ENCODE measurements around the gene TTC27. TPM values are rescaled to one million over a fixed set of nuclear protein-coding genes. Genes with fewer than 3 reads are reported as not detected.

The TTC27 gene
- polyA plus RNA-seq, 1 donor from 2014 or later = 16.0 TPM

- Mint-ChIP-seq H3K27me3 (no peaks in the 10 kb centered on the region), H3K36me3 (peaks cover 36% of the 10 kb centered on the region), H3K9me3 (no peaks in the 10 kb centered on the region), H3K4me3 (no peak overlapping the region), H3K4me1 (peaks cover 0 to 4% (median 0%) of the 10 kb centered on the region in 3 donors), H3K27ac (no peak overlapping the region)
Observed at GRCh38 chr2:32810909-32811495, 183.2 kb downstream of the TTC27 start.

GRCh38 chr2:32811696-32812095, 183.8 kb downstream of the TTC27 start:
- Mint-ChIP-seq H3K9me3 (no peaks in the 10 kb centered on the region), H3K4me1 (peaks cover 0 to 4% (median 0%) of the 10 kb centered on the region in 3 donors), H3K4me3 (no peak overlapping the region), H3K27me3 (no peaks in the 10 kb centered on the region), H3K36me3 (peaks cover 36% of the 10 kb centered on the region), H3K27ac (no peak overlapping the region)

- no peak overlapping the region for H3K4me3 Mint-ChIP-seq
- H3K4me1 Mint-ChIP-seq = peaks cover 0 to 4% (median 0%) of the 10 kb centered on the region in 3 donors
- H3K27me3 Mint-ChIP-seq = no peaks in the 10 kb centered on the region
- H3K27ac Mint-ChIP-seq = peak overlapping the region in 1 of 3 donors; percentile 76
- peaks cover 37% of the 10 kb centered on the region for H3K36me3 Mint-ChIP-seq
- no peaks in the 10 kb centered on the region for H3K9me3 Mint-ChIP-seq
Observed at GRCh38 chr2:32812316-32812715, 184.5 kb downstream of the TTC27 start.

- Mint-ChIP-seq H3K4me3 (no peak overlapping the region), H3K4me1 (no peaks in the 10 kb centered on the region), H3K27ac (no peak overlapping the region), H3K36me3 (peaks cover 11% of the 10 kb centered on the region), H3K27me3 (no peaks in the 10 kb centered on the region), H3K9me3 (no peaks in the 10 kb centered on the region)
Observed at GRCh38 chr2:32820088-32820487, 192.2 kb downstream of the TTC27 start.

GRCh38 chr2:32820701-32821100, 192.9 kb downstream of the TTC27 start:
- H3K9me3 Mint-ChIP-seq = no peaks in the 10 kb centered on the region
- peaks cover 11% of the 10 kb centered on the region for H3K36me3 Mint-ChIP-seq
- H3K27me3 Mint-ChIP-seq = no peaks in the 10 kb centered on the region
- H3K27ac Mint-ChIP-seq = no peak overlapping the region
- no peak overlapping the region for H3K4me3 Mint-ChIP-seq
- peaks cover 0 to 1% (median 0%) of the 10 kb centered on the region in 3 donors for H3K4me1 Mint-ChIP-seq

GRCh38 chr2:32824070-32824809, 196.4 kb downstream of the TTC27 start:
- peaks cover 0 to 7% (median 2%) of the 10 kb centered on the region in 3 donors for H3K9me3 Mint-ChIP-seq
- H3K27me3 Mint-ChIP-seq = no peaks in the 10 kb centered on the region
- H3K4me3 Mint-ChIP-seq = no peak overlapping the region
- H3K4me1 Mint-ChIP-seq = peaks cover 0 to 6% (median 0%) of the 10 kb centered on the region in 3 donors
- H3K27ac Mint-ChIP-seq = no peak overlapping the region
- H3K36me3 Mint-ChIP-seq = peaks cover 7% of the 10 kb centered on the region

GRCh38 chr2:32825291-32825712, 197.5 kb downstream of the TTC27 start:
- Mint-ChIP-seq H3K27me3 (no peaks in the 10 kb centered on the region), H3K4me1 (peaks cover 0 to 6% (median 0%) of the 10 kb centered on the region in 3 donors), H3K27ac (no peak overlapping the region), H3K4me3 (no peak overlapping the region), H3K9me3 (peaks cover 0 to 13% (median 2%) of the 10 kb centered on the region in 3 donors), H3K36me3 (peaks cover 7% of the 10 kb centered on the region)

GRCh38 chr2:32830196-32830595, 202.3 kb downstream of the TTC27 start:
- H3K9me3 Mint-ChIP-seq = peaks cover 0 to 13% (median 2%) of the 10 kb centered on the region in 3 donors
- no peak overlapping the region for H3K27ac Mint-ChIP-seq
- peaks cover 9 to 14% (median 9%) of the 10 kb centered on the region in 3 donors for H3K4me1 Mint-ChIP-seq
- peaks cover 3% of the 10 kb centered on the region for H3K36me3 Mint-ChIP-seq
- H3K4me3 Mint-ChIP-seq = no peak overlapping the region
- H3K27me3 Mint-ChIP-seq = no peaks in the 10 kb centered on the region

- peaks cover 0 to 13% (median 3%) of the 10 kb centered on the region in 3 donors for H3K9me3 Mint-ChIP-seq
- no peak overlapping the region for H3K27ac Mint-ChIP-seq
- H3K27me3 Mint-ChIP-seq = no peaks in the 10 kb centered on the region
- H3K4me1 Mint-ChIP-seq = peaks cover 13 to 25% (median 16%) of the 10 kb centered on the region in 3 donors
- H3K4me3 Mint-ChIP-seq = no peak overlapping the region
- H3K36me3 Mint-ChIP-seq = peaks cover 1% of the 10 kb centered on the region
Observed at GRCh38 chr2:32832821-32833220, 205.0 kb downstream of the TTC27 start.

GRCh38 chr2:32833709-32834108, 205.9 kb downstream of the TTC27 start:
- Mint-ChIP-seq H3K36me3 (peaks cover 1% of the 10 kb centered on the region), H3K4me3 (no peak overlapping the region), H3K4me1 (peaks cover 15 to 25% (median 20%) of the 10 kb centered on the region in 3 donors), H3K27me3 (no peaks in the 10 kb centered on the region), H3K27ac (no peak overlapping the region), H3K9me3 (peaks cover 0 to 10% (median 1%) of the 10 kb centered on the region in 3 donors)

- H3K27me3 Mint-ChIP-seq = no peaks in the 10 kb centered on the region
- H3K4me3 Mint-ChIP-seq = peak overlapping the region in 3 of 4 donors; percentile 10 to 65 (median 23)
- H3K27ac Mint-ChIP-seq = peak overlapping the region in 1 of 3 donors; percentile 90
- H3K9me3 Mint-ChIP-seq = peaks cover 0 to 1% (median 0%) of the 10 kb centered on the region in 3 donors
- H3K4me1 Mint-ChIP-seq = peaks cover 15 to 25% (median 22%) of the 10 kb centered on the region in 3 donors
- no peaks in the 10 kb centered on the region for H3K36me3 Mint-ChIP-seq
Observed at GRCh38 chr2:32835148-32835547, 207.3 kb downstream of the TTC27 start.

GRCh38 chr2:32836933-32837332, 209.1 kb downstream of the TTC27 start:
- no peaks in the 10 kb centered on the region for H3K27me3 Mint-ChIP-seq
- H3K27ac Mint-ChIP-seq = peak overlapping the region in 1 of 3 donors; percentile 49
- no peaks in the 10 kb centered on the region for H3K36me3 Mint-ChIP-seq
- peaks cover 0 to 1% (median 0%) of the 10 kb centered on the region in 3 donors for H3K9me3 Mint-ChIP-seq
- H3K4me1 Mint-ChIP-seq = peaks cover 15 to 25% (median 22%) of the 10 kb centered on the region in 3 donors
- no peak overlapping the region for H3K4me3 Mint-ChIP-seq

GRCh38 chr2:32838418-32838817, 210.6 kb downstream of the TTC27 start:
- H3K27me3 Mint-ChIP-seq = peaks cover 1% of the 10 kb centered on the region
- no peaks in the 10 kb centered on the region for H3K36me3 Mint-ChIP-seq
- H3K4me1 Mint-ChIP-seq = peaks cover 15 to 25% (median 22%) of the 10 kb centered on the region in 3 donors
- peaks cover 0 to 1% (median 0%) of the 10 kb centered on the region in 3 donors for H3K9me3 Mint-ChIP-seq
- H3K27ac Mint-ChIP-seq = peak overlapping the region in 1 of 3 donors; percentile 0
- peak overlapping the region in 2 of 4 donors; percentile 18 to 49 for H3K4me3 Mint-ChIP-seq

- Mint-ChIP-seq H3K9me3 (peaks cover 0 to 1% (median 0%) of the 10 kb centered on the region in 3 donors), H3K4me1 (peaks cover 15 to 25% (median 22%) of the 10 kb centered on the region in 3 donors), H3K4me3 (no peak overlapping the region), H3K27me3 (peaks cover 1% of the 10 kb centered on the region), H3K27ac (peak overlapping the region in 2 of 3 donors; percentile 0 to 47), H3K36me3 (no peaks in the 10 kb centered on the region)
Observed at GRCh38 chr2:32838949-32839348, 211.1 kb downstream of the TTC27 start.

All from IgD-negative memory B cell (primary cell).